ENCODE results near the gene FAM184B. TPM values are rescaled to one million over a fixed set of nuclear protein-coding genes. Genes with fewer than 3 reads are reported as not detected.

Gene FAM184B
- total RNA-seq (not detected), polyA plus RNA-seq (0.05 TPM)
- long read RNA-seq, donor 1, partial matches to known transcripts, result 0 of 2 reads
- long read RNA-seq, donor 1, other reads (novel, unspliced or antisense), result 2 of 2 reads
- long read RNA-seq, donor 2, result 0 reads
- long read RNA-seq, donor 3, partial matches to known transcripts, result 0 of 23 reads
- long read RNA-seq, donor 3, other reads (novel, unspliced or antisense), result 23 of 23 reads
- long read RNA-seq, donor 4, partial matches to known transcripts, result 0 of 6 reads
- long read RNA-seq, donor 4, other reads (novel, unspliced or antisense), result 6 of 6 reads

DNA sequence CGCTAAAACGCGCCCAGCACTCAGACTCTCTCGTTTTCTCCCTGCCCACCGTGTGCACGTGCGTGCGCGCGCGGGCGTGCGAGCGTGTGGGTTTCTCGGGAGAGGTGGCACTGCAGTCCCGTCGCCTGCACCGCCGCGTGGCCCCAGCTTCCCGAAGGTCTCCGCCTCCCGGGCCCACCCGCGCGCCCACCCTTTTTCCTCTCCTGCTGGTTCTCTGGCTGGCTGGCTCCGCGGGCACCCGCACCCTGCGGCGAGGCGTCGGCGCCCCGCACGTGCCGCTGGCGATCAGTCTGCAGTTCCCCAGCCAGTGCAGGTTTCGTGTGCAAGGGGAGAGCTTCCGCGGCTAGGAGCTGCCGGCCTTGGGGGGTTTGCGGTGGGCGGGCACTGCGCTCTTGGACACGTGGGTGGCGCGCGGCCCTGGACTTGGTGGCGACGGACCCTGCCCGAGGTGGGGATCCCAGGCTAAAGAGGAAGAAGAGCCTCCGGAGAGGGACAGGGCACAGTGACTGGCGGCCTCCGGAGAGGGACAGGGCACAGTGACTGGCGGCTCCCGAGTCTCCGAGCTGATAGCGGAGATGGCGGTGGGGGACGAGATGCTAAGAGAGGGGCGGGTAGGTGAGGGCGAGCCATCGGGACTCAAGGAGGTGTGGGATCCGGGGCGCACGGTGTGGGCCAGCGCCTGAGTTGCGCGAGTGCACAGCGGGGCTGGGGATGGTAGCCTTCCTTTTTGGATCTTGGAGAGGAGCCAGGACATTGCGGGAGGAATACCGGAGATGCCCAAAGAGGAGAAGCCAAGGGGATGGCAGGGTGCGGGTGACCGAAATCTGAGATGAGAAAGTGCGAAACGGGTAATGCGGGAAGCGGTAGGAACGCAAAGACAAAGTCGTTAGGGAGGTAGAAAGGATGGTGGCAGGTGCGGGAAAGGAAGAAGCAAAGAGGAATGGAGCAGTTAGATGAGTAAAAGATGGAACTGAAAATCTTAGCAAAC is at the start of gene FAM184B:
Gene FAM184B (minus strand): TSS at position 322 of the 988 bp plus-strand sequence. CDS start 322 bp downstream, outside the sequence.
- 2% methylated on average over 82 of the region's 82 CpGs for WGBS
- peaks cover 8% of the 10 kb centered on the region for H3K4me1 ChIP-seq (ENCODE audit: control insufficient read depth, insufficient read depth, low read length)
- peak; percentile 34 to 43 for ATAC-seq
- DNase-seq, result peak in 1 of 3 donors; percentile 36
- peak within 1 kb of the TSS; percentile 46 for H3K4me3 ChIP-seq (ENCODE audit: low read length)
- H3K9me3 ChIP-seq (ENCODE audit: control insufficient read depth, low read length), result no peaks in the 10 kb centered on the region
- intact Hi-C loops (cut with DNase I), result no loop called here
- H3K27me3 ChIP-seq (ENCODE audit: control insufficient read depth, insufficient read depth), result peaks cover 2% of the 10 kb centered on the region
- H3K27ac ChIP-seq (ENCODE audit: low read length), result no peak within 1 kb of the TSS

DNA sequence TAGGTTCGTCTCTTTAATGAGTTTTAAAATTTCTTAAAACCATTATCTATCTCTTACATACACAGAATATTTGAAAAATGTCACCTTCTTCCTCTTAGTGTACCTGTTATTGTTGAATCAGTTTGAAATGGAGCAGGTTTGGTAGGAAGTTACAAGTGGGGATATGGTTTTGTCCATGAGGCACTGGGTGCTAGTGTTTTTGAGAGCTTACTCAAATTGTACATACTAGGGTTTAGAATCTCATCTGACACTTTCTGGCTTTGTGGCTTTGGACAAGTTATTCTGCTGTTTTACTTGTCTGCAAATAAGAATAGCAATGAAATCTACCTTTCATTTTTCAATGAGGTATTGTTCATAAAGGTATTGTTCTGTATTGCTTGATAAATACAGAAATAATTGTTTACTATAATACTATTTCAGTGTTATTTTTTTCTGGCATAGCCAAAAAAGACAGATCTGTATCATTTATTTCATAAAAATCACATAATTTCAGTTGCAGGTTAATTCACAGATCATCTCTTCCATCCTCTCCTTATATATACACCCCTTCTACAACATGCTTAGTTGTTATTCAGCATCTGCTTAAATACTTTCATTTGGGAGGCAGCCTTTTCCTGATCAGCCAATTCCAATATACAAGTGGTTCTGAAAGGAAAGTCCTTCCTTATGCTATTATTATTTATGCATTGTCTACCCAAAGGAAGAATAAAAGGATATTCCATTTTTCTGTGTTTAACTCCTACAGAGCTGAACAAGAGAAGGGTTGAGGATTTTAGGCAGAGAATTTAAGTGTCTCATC is 42.6 kb upstream of the FAM184B start:
- Histone ChIP-seq H3K9me3 (ENCODE audit: control insufficient read depth, low read length) (no peaks in the 10 kb centered on the region), H3K4me3 (ENCODE audit: low read length) (no peak overlapping the region), H3K27me3 (ENCODE audit: control insufficient read depth, insufficient read depth) (no peaks in the 10 kb centered on the region), H3K27ac (ENCODE audit: low read length) (no peak overlapping the region), H3K4me1 (ENCODE audit: control insufficient read depth, insufficient read depth, low read length) (no peaks in the 10 kb centered on the region)
- intact Hi-C loops (cut with DNase I), result no loop called here
- DNase-seq, result no peak
- ATAC-seq, result no peak
- WGBS, result 86% methylated on average over 1 of the region's 1 CpG

GRCh38 chr4:17817027-17817426 is 35.6 kb upstream of the FAM184B start:
- intact Hi-C loops (cut with DNase I), result loop anchor here in 2 of 4 donors (5.0 to 10.0 kb wide), 4 partner anchors 198 to 775 kb away; partner anchors contain the start of gene LCORL (in 1 of the 2)
- no peaks in the 10 kb centered on the region for H3K9me3 ChIP-seq (ENCODE audit: control insufficient read depth, low read length)
- no peak overlapping the region for H3K4me3 ChIP-seq (ENCODE audit: low read length)
- 57% methylated on average over 5 of the region's 5 CpGs for WGBS
- H3K27ac ChIP-seq (ENCODE audit: low read length), result no peak overlapping the region
- no peaks in the 10 kb centered on the region for H3K4me1 ChIP-seq (ENCODE audit: control insufficient read depth, insufficient read depth, low read length)
- ATAC-seq (peak; percentile 31 to 52), DNase-seq (no peak)
- no peaks in the 10 kb centered on the region for H3K27me3 ChIP-seq (ENCODE audit: control insufficient read depth, insufficient read depth)

GRCh38 chr4:17816142-17816541 is 34.7 kb upstream of the FAM184B start:
- no peaks in the 10 kb centered on the region for H3K9me3 ChIP-seq (ENCODE audit: control insufficient read depth, low read length)
- WGBS, result 97% methylated on average over 12 of the region's 12 CpGs
- no peak overlapping the region for H3K27ac ChIP-seq (ENCODE audit: low read length)
- no peaks in the 10 kb centered on the region for H3K4me1 ChIP-seq (ENCODE audit: control insufficient read depth, insufficient read depth, low read length)
- H3K4me3 ChIP-seq (ENCODE audit: low read length), result no peak overlapping the region
- no peak for DNase-seq
- ATAC-seq, result no peak
- intact Hi-C loops (cut with DNase I), result loop anchor here in 2 of 4 donors (5.0 to 10.0 kb wide), 4 partner anchors 199 to 776 kb away; partner anchors contain the start of gene LCORL (in 1 of the 2)
- no peaks in the 10 kb centered on the region for H3K27me3 ChIP-seq (ENCODE audit: control insufficient read depth, insufficient read depth)

DNA sequence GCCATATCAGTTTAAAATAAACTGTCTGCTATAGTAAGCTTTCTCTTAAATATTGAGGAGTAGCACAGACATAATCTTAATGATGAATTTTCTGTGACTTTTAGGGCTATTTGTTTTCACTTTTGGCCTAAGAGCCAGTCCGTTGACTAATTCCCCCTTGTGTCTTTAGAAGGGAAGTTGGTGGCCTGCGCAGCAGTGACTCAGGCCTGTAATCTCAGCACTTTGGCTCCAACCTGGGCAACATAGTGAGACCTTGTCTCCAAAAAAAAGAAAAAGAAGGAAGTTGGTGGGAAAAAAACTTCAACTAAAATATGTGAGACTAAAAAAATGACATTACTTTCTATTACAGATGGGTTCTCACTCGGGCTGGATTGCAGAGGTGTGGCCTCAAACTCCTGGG is 32.7 kb upstream of the FAM184B start:
- Histone ChIP-seq H3K9me3 (ENCODE audit: control insufficient read depth, low read length) (no peaks in the 10 kb centered on the region), H3K4me3 (ENCODE audit: low read length) (no peak overlapping the region), H3K27ac (ENCODE audit: low read length) (no peak overlapping the region), H3K27me3 (ENCODE audit: control insufficient read depth, insufficient read depth) (no peaks in the 10 kb centered on the region), H3K4me1 (ENCODE audit: control insufficient read depth, insufficient read depth, low read length) (no peaks in the 10 kb centered on the region)
- DNase-seq (no peak), ATAC-seq (no peak)
- WGBS, result 70% methylated on average over 3 of the region's 3 CpGs
- intact Hi-C loops (cut with DNase I), result loop anchor here in 2 of 4 donors (10.0 kb wide), 3 partner anchors 201 to 551 kb away; partner anchors contain the start of gene LCORL (in 1 of the 2)

GRCh38 chr4:17812801-17813200 is 31.4 kb upstream of the FAM184B start:
- Histone ChIP-seq H3K4me1 (ENCODE audit: control insufficient read depth, insufficient read depth, low read length) (no peaks in the 10 kb centered on the region), H3K27me3 (ENCODE audit: control insufficient read depth, insufficient read depth) (no peaks in the 10 kb centered on the region), H3K4me3 (ENCODE audit: low read length) (no peak overlapping the region), H3K9me3 (ENCODE audit: control insufficient read depth, low read length) (no peaks in the 10 kb centered on the region), H3K27ac (ENCODE audit: low read length) (no peak overlapping the region)
- DNase-seq, result no peak
- WGBS, result 68% methylated on average over 3 of the region's 3 CpGs
- no peak for ATAC-seq
- intact Hi-C loops (cut with DNase I), result loop anchor here in 2 of 4 donors (10.0 kb wide), 3 partner anchors 202 to 552 kb away; partner anchors contain the start of gene LCORL (in 1 of the 2)

- no peaks in the 10 kb centered on the region for H3K27me3 ChIP-seq (ENCODE audit: control insufficient read depth, insufficient read depth)
- H3K9me3 ChIP-seq (ENCODE audit: control insufficient read depth, low read length), result no peaks in the 10 kb centered on the region
- no peak for ATAC-seq
- intact Hi-C loops (cut with DNase I), result loop anchor here in 2 of 4 donors (10.0 kb wide), 3 partner anchors 203 to 553 kb away; partner anchors contain the start of gene LCORL (in 1 of the 2)
- H3K4me3 ChIP-seq (ENCODE audit: low read length), result no peak overlapping the region
- no peak for DNase-seq
- WGBS, result 13% methylated on average over 3 of the region's 3 CpGs
- H3K4me1 ChIP-seq (ENCODE audit: control insufficient read depth, insufficient read depth, low read length), result peaks cover 2% of the 10 kb centered on the region
- no peak overlapping the region for H3K27ac ChIP-seq (ENCODE audit: low read length)
Measured at GRCh38 chr4:17812125-17812524, 30.7 kb upstream of the FAM184B start.

DNA sequence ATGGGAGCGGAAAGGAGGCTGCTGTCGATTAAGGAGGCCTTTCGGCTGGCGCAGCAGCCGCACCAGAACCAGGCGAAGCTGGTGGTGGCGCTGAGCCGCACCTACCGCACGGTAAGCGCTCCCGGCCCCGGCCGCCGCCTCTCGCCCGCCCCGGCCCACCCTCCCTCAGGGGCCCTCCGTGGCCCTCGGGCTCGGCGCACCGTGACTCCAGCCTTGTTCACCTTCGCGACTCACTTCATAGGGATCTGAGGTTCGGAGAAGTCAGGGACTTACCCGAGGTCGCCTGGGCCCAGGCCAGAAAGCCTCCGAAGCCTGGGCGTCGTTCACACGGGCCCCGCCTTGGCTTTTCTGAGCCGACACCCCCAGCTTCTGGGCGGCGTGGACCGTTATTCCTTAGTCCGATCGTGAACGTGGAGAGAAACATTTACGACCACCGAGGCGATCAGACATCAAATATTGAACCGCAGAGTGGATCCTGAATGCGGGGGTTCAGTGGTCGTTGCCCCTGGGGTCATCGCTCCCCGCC is 29.7 kb upstream of the FAM184B start:
- 1% methylated on average over 48 of the region's 48 CpGs for WGBS
- no peak for DNase-seq
- Histone ChIP-seq H3K27me3 (ENCODE audit: control insufficient read depth, insufficient read depth) (no peaks in the 10 kb centered on the region), H3K4me3 (ENCODE audit: low read length) (peak overlapping the region; percentile 47), H3K9me3 (ENCODE audit: control insufficient read depth, low read length) (no peaks in the 10 kb centered on the region), H3K4me1 (ENCODE audit: control insufficient read depth, insufficient read depth, low read length) (peaks cover 2% of the 10 kb centered on the region), H3K27ac (ENCODE audit: low read length) (no peak overlapping the region)
- intact Hi-C loops (cut with DNase I), result loop anchor here in 2 of 4 donors (10.0 kb wide), 3 partner anchors 204 to 554 kb away; partner anchors contain the start of gene LCORL (in 1 of the 2)
- ATAC-seq, result no peak

DNA sequence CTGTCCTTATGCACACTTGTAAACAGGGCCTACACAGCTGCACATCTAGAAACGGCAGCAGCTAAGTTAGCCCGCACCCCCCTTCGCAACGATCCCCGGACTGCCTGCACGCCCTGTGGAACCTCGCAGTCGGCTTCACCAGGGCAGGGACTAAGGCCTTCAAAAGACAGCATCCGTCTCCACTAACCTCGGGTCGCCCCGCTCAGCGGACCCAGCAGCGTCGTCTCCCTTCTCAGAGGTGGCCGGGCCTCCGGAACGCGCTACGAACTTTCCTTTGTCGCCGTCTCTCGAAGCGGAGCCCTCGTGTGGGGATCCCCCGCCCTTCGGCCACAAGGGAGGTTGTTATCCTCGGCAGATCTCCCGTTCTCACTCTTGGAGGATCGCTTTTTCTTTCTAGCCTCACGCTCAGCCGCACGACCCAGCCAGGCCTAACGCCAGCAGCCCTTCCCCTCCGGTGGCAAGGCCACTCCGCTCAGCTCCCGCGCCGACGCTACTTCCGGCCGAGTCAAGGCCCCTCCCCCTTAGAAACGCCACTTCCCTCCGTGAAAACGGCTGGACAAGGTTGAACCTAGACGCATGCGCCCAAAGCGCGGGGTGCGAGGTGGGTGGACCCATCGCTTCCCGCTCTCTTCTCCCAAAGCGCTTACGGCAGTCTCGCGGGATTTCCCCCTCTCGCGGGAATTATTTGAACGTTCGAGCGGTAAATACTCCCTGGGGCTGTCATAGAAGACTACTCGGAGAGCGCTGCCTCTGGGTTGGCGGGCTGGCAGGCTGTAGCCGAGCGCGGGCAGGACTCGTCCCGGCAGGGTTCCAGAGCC is 29.0 kb upstream of the FAM184B start, which contains the start of the genes DCAF16 and NCAPG:
Gene DCAF16 (minus strand): TSS at position 498 of the 818 bp plus-strand sequence. CDS start 6,616 bp downstream, outside the sequence.
Gene NCAPG (plus strand): TSS at position 720 of the 818 bp plus-strand sequence. CDS start 99 bp downstream, outside the sequence.
- DNase-seq (peak; percentile 99 to 100 (median 99)), ATAC-seq (peak; percentile 100)
- no peaks in the 10 kb centered on the region for H3K9me3 ChIP-seq (ENCODE audit: control insufficient read depth, low read length)
- H3K4me3 ChIP-seq (ENCODE audit: low read length), result peak within 1 kb of the TSS; percentile 72
- H3K4me1 ChIP-seq (ENCODE audit: control insufficient read depth, insufficient read depth, low read length), result peaks cover 2% of the 10 kb centered on the region
- WGBS, result under 1% methylated on average over 69 of the region's 69 CpGs
- H3K27ac ChIP-seq (ENCODE audit: low read length), result peak within 1 kb of the TSS; percentile 84
- intact Hi-C loops (cut with DNase I), result loop anchor here in 2 of 4 donors (10.0 kb wide), 3 partner anchors 204 to 554 kb away; partner anchors contain the start of gene LCORL (in 1 of the 2)
- H3K27me3 ChIP-seq (ENCODE audit: control insufficient read depth, insufficient read depth), result no peaks in the 10 kb centered on the region

All from right cardiac atrium (tissue), 5 donors.